HG03354 (cell line): ENCODE measurements around the gene HSD11B1.

ENCODE experiments used
- ATAC-seq: cut with Tn5 transposase; IDR thresholded peaks from one replicate; pipeline ENCODE4 v1.9.1; 2021; ENCODE audit warnings: mild to moderate bottlenecking; ENCODE audit not compliant: unreplicated experiment, poor library complexity, severe bottlenecking

The HSD11B1 gene

DNA sequence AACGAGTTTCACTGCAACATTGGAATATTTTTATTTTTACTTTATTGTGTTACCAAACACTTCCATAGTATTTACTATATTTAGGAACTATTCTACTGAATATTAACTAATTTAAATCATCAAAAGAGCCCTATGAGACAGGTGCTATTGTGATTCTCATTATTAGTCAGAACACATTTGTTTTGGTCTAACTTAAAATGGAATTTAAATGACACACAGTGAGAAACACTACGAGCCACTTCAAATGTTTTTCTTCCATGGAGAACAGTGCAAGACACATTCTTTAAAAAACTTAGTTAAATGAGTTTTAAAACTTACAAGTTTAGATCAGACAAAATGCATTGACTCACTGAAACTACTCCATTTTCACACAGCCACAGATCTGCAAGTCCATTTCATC, 44.6 kb downstream of the HSD11B1 start:
- ATAC-seq, result no peak

GRCh38 chr1:209749670-209750323, 45.2 kb downstream of the HSD11B1 start:
- ATAC-seq, result no peak

DNA sequence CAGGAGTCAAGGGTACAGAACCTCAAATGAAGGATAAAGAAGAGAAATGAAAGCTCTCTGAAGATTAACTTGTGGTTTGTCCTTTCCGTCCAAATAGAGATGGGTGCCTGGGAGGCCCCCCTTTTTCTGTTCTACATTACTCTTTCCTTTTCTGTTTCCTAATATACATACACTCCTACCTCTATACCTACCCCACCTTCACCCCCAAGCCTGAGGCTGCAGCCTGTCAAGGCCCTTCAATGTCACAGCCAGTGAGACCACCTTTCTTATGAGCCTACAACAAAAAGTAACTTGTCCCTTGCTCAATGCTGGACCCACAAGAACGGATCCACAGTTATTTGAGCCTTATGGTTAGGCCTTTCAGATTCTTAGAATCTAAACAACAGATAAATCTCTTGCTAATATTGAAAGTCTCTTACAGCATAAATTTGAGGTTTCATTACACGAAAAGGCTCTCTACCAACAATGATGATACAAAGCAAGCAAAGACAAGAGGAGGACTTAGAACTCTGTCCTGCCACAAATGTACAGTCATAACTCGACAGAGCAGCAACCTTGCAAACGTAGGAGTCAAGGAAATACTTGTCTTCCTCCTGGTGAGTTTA, 47.1 kb downstream of the HSD11B1 start:
- ATAC-seq, result peak; percentile 45

DNA sequence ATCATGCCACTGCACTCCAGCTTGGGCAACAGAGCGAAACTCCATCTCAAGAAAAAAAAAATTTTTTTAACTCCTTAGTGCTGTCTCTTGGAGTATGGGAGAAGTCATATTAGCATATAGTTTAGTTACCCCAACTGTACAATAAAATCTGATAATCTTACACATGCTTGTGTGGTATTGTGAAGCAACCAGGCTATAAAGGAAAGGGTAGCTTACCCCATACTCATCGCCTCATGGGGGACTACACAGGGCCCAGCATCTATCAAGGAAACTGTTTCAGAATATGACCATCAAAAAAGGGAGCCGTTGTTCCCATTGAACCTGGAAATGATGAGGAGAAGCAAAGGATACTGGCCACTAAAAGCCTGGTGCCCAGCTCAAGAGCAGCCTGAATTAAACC, 48.2 kb downstream of the HSD11B1 start:
- ATAC-seq, result no peak

DNA sequence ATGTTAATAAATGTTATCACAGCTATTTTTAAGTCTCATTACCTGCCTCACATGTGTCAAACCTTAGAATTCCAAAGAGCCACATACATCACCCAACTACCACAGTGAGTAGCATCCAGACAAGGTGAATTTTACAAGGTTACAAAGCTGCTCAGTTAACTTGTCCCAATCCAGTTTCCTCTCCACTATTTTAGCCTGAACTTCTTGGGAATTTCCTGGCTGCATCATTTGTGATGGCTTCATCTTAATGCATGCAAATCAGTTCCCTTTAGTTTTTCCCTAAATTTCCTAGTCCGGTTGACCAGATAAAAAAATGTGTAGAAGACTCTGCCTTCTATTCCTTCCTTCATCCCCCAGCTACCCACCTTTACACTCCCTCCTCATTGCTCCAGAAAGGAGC, 50.6 kb downstream of the HSD11B1 start:
- no peak for ATAC-seq

GRCh38 chr1:209755926-209756614, 51.4 kb downstream of the HSD11B1 start, which contains the start of gene TRAF3IP3:
TRAF3IP3 (plus strand) TSS chr1:209756053; CDS start chr1:209760040, 3,987 bp downstream.
- peak; percentile 87 for ATAC-seq

GRCh38 chr1:209756615-209757445, 52.2 kb downstream of the HSD11B1 start:
- ATAC-seq, result peak; percentile 37

GRCh38 chr1:209758400-209758799, 53.8 kb downstream of the HSD11B1 start:
- no peak for ATAC-seq

DNA sequence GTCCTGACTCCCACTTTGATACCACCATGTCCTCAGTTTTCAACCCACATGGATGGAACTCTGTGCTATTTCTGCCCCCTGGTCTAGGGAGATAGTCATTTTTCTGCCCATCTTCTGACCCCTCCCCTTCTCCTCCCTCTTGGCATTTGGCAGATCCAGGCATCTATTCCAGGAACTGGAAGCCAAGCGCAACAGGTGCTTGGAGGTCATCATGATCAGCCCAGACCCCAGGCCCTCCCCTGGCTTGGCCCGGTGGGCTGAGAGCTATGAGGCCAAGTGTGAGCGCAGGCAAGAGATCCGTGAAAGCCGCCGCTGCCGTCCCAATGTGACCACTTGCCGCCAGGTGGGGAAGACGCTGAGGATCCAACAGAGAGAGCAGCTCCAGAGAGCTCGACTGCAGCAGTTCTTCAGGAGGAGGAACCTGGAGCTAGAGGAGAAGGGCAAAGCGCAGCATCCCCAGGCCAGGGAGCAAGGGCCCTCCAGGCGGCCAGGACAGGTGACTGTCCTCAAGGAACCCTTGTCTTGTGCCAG, 55.2 kb downstream of the HSD11B1 start:
- ATAC-seq, result no peak

GRCh38 chr1:209761011-209761635, 56.5 kb downstream of the HSD11B1 start:
- ATAC-seq, result no peak

DNA sequence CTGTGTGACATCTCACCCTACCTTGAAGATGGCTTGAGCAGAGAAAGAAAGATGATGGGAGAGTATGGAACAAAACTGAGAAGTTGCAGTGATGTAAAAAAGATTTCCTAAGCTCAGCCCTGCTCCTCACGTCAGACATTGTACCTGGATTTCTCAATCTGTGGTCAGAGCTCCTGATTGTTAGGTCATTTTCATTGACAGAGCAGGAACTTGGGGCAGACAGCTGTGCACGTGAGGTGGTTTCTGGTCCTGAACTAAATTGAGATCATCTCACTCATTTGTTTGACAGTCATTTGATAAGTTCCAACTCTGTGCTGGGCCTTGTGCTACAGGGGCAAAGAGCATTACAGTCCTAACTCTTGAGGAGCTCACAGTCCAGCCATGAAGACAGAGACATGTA, 61.4 kb downstream of the HSD11B1 start:
- no peak for ATAC-seq

DNA sequence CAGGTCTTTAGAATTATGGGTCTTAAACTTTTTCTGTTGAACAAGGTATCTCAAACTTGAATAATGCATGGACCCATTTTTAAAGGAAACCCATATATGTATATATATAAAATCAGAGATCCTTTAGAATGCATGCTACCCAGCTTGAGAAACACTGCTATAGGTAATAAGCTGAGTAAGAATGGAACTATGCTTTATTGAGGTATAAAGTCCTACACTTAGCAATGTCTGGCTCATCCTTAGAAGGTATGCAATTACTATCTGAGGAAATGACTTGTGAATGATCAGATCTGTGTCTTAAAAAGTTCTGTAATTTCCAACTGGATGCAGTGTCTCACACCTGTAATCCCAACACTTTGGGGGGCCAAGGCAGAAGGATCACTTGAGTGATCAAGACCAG, 62.5 kb downstream of the HSD11B1 start:
- ATAC-seq, result no peak

DNA sequence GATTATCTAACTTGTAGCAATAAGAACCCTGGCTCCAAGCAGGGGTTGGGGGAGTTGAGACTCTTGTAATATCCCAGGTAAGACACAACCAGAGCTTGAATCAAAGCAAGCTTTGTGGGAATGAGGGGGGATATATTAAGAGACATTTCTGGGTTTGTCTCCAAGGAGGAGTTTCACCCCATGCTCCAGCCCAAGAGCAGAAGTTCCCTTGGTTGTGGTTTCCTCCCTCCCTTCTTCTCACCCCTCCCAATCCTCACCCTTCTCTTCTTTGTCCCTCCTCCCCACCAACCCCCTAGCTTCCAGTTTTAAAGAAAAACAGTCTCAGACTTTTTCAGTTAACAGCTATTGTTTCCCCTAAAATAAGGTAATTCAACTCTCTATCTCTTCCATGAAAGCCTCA, 63.1 kb downstream of the HSD11B1 start:
- ATAC-seq, result no peak

GRCh38 chr1:209768354-209768774, 63.7 kb downstream of the HSD11B1 start:
- peak; percentile 84 for ATAC-seq

GRCh38 chr1:209769171-209769904, 64.7 kb downstream of the HSD11B1 start:
- peak; percentile 80 for ATAC-seq

DNA sequence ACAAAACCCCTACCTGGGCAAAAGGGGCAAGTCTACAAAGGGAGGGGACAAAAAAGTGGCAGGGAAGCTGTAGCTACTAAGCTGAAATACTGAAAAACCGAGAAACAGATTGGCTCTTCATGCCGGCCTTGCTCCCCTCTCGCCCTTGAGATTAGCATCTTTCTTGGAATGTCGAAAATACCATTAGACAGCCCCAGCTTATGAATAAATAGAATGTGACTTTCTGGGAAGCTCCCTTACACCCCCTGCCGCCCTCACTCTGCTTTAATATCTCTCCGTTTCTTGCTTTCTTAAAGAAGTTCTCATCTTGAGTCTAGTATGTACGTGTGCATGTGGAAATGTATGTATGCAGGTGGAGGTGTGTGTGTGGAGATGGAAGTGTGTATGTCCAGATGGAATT, 65.3 kb downstream of the HSD11B1 start:
- no peak for ATAC-seq

GRCh38 chr1:209770636-209771415, 66.2 kb downstream of the HSD11B1 start:
- ATAC-seq, result no peak

DNA sequence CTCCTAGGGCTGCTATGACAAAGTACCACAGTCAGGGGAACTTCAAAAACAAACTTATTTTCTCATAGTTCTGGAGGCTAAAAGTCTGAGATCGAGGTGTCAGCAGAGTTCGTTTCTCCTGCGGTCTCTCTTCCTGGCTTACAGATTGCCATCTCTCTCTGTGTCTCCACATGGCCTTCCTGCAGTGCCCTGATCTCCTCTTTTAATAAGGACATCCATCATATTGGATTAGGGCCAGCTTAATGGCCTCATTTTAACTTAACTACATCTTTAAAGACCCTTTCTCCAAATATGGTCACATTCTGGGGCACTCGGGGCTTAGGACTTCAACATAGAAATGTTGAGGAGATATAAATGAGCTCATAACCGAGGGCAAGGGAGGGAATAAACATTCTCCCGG, 67.5 kb downstream of the HSD11B1 start:
- ATAC-seq, result no peak
